HG03575 (cell line): ENCODE results near the gene RALGPS2.

Source experiments
- ATAC-seq: cut with Tn5 transposase; IDR thresholded peaks from one replicate; pipeline ENCODE4 v1.9.1; 2021; ENCODE audit not compliant: unreplicated experiment, insufficient number of reproducible peaks, low FRiP score; ENCODE audit errors: extremely low read depth

RALGPS2 gene

DNA sequence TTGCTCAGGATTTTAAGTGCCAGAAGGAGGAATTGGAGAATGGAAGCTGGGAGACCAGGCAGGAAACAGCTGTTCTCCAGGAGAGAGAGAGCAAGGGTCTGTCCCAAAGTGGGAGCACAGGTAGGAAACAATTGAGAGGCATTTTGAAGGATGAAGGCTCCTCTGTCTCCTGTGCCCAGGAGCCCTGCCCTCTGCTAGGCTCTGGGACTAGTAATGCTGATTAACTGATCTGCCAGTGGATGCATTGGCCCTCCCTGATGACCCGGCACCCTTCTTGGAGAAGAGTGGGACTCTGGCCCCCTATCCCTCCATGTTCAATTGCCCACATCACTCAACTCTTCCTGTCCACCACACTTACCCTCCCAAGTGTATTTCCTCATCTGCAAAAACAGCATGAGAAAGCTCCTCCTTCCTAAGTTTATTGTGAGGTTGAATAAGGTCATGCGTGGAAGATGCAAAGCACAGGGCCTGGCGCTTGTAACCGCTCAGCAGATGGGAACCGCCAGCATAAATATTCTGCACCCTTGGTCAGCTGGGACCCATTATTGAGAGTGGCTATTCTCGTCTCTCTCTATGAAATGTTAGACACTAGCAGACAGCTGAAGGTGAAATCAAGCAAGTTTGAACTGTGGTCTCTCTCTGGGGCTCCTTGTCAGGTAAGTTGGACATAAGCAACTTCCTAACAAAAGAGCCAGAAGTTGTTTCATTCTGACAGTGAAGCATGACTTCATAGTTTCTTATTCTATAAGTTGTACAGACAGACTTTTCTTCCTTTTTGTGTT, 208.9 kb downstream of the RALGPS2 start:
- no peak for ATAC-seq

DNA sequence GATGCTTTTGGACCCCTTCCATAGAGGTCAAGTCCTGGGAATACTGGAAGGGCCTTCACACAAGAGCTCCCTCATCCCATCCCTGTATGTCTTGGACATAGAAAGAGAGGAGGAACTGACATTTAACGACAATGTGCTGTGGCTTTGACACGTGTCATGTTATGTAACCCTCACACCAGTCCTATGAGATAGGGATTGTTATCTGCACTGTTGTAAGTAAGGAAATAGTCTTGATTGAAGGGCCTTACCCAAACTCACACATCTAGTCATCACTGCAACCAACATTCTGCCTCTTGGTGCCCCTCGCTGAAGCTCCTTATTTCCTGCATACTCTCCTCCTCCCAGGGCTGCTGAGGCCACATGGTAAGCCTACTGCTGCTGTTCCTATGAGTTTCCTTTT, 209.5 kb downstream of the RALGPS2 start:
- ATAC-seq, result no peak

DNA sequence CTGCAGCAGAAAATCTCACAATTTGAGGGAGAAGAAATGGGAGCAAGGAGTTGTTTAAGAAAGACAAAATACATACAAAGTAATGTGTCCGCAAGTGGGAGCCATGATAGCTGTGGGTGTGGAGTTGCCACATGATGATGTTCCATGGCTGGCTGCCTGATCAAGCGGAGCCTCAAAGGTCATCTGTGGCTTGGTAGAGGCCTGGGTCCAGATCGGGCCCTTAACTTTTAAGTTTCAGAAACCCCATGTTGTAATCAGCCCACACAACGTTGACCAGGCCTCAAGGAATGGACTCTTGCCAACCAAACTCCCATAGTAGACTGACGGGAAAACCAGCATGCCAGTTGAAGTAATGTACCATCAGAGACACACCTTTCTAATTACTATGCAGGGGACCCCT, 210.6 kb downstream of the RALGPS2 start:
- ATAC-seq, result no peak

DNA sequence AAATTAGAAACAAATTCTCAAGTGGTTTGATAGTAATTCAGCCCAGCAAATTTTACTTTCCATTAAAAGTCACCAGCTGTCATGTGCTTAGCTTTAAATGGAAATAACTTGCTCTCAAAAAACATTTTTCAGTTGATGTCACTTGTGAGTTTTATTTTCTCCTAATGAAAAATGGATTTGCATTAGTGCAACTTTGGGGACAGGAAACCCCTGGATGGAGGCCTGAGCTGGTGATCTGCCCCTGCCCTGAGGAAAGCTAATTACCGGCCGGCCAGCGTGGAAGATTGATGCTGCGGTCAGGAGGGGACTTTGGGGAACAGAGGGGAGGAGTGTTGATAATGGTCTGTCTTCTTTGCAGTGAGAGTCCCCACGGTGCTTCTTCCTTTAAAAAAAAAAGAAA, 212.7 kb downstream of the RALGPS2 start:
- no peak for ATAC-seq

- no peak for ATAC-seq
Measured at GRCh38 chr1:178938101-178938958, 213.3 kb downstream of the RALGPS2 start.

DNA sequence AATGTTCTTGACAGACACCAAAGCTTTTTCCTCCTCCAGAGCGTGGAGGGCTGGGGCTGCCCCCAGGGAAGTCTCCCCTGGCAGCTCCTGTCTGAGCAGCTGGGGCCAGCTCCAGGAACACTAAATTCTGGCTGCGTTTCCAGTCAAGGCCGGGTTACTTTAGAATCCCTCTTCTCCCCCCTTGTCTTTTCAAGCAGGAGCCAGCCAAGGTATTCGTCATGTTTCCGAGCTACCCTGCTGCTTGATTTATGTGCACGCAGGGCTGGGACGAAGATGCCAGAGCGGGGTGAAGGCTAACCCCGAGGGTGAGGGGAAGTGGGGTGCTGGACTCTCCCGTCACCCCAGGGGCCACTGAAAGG, 213.9 kb downstream of the RALGPS2 start:
- ATAC-seq, result no peak

DNA sequence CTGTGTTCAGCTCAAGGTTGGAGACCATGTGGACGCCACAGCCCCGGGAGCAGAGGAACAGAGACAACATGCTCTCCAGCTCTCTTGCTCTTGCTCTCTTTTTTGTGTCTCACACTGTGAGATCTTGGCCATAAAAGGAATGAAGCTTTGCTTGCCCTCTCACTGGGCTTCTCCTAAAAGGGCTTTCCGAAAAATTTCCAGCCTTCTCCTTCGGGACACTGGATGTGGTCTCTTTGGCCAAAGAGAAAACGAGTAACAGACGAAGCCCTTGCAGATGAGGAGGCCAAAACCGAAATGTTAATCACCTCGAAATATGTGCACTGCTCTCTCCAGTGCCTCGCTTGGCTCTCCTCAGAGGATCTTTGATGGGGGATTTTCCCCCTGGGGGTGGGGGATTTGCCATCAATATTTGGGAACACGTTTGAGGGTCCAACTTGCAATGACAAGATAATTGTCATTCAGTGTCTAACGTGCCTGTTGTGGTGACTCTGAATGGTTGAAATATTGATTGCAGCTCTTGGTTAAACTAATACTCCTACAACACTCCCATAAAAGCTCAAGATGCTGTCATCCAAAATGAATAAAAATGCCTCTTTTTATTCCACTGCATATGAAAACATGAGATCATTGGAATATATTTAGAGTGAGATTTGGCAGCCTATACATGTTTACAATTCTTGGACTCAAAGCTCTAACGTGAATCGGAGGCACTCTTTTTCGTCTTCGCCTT, 214.5 kb downstream of the RALGPS2 start:
- ATAC-seq, result no peak

GRCh38 chr1:178940068-178940765, 215.2 kb downstream of the RALGPS2 start:
- ATAC-seq, result no peak

- no peak for ATAC-seq
Measured at GRCh38 chr1:178941261-178941689, 216.2 kb downstream of the RALGPS2 start.

DNA sequence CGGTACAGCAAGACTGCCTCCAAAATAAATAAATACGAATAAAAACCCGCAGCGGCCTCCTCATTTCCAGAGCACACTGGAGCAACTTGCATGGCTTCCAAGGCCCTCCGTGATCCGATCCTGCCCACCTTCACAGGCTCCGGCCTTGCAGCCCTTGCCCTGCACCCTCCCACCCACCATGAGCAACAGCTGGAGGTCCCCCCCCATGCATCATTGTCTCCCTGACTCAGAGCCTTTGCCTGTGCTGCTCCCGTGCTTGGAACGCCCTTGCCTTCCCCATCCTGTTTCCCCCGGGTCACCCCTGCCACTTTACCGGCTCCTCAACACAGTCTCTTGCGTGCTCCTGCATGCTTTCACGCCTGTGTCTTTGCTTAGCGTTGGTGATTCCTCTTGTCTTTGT, 216.8 kb downstream of the RALGPS2 start:
- ATAC-seq, result no peak

- ATAC-seq, result no peak
Measured at GRCh38 chr1:178942285-178943198, 217.5 kb downstream of the RALGPS2 start.

GRCh38 chr1:178944729-178945128, 219.7 kb downstream of the RALGPS2 start:
- no peak for ATAC-seq

DNA sequence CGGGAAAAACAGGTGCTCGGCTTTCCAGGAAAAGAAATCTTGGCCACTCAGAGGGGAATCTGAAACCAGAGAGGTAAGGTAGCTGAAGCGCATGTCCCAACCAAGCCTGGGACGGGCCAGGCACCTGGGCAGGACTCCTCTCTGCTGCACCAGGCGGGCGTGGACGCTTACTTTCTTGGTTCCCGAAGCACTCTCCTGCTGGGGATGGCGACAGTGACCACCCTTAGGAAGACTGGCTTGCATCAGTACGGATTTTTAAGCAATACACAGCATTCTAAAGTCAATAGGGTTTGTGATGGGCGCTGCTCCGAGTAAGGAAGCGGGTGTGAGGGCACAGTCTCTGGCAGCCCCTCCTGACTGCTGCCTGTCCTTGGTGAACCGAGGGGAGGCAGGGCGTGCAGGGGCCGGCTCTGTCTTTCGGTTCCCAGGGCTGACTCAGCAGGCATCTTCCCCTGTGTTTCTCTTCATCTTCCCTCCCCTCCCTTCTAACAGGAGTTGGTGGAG, 220.8 kb downstream of the RALGPS2 start:
- ATAC-seq, result no peak

DNA sequence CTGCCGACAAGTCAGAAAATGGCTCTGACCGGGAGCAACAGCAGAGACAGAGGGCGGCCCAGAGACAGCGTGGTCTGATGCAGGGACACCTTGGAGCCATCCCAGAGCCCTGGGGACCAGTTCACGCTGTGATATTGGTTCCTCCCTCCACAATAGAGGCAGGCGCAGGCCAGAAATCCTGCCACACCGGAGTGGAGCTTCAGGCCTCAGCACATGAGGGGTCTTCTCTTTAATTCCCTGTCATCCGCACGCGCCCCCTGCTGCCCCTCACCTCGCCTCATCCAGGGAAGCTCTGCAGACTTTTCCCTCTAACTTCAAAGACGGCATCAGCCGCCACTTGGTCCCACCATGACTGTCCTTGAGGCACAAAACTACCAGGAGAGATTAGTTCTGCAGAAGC, 221.4 kb downstream of the RALGPS2 start:
- ATAC-seq, result no peak

- ATAC-seq, result no peak
Measured at GRCh38 chr1:178946855-178947676, 222.0 kb downstream of the RALGPS2 start.

DNA sequence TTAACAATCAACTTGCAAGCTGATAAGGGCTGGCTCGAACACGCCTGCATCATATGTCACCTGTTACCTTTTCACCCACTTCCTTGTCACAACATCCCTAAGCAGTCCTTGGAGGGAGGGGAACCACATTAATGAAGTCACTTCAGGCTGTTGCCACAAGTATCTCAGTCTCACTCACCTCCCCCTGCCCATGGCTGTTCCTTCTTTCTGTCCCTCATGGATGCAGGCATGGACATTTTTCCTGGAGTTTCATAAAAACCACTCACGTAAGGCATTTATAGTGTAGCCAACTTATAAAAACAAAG, 222.6 kb downstream of the RALGPS2 start:
- ATAC-seq, result no peak

DNA sequence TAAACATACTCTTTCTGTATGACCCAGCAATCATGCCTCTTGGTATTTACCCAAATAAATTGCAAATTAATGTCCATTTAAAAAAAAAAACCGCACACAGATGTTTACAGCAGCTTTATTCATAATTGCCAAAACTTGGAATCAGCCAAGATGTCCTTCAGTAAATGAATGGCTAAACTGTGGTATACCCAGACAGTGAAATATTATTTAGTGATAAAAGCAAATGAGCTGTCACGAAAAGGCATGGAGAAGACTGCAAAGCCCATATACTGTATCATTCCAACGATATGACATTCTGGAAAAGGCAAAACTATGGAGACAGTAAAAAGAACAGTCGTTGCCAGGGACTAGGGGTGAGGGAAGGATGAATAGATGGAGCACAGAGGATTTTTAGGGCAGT, 223.6 kb downstream of the RALGPS2 start:
- no peak for ATAC-seq
